G401.6 (cell line): ENCODE measurements around the gene GPR173.

ENCODE experiments used
- FAIRE-seq: peaks from 2 replicates; lab custom pipeline; 2012; peaks lifted over from hg19 to GRCh38; lab: Jason Lieb, UNC

The GPR173 gene, protein sequence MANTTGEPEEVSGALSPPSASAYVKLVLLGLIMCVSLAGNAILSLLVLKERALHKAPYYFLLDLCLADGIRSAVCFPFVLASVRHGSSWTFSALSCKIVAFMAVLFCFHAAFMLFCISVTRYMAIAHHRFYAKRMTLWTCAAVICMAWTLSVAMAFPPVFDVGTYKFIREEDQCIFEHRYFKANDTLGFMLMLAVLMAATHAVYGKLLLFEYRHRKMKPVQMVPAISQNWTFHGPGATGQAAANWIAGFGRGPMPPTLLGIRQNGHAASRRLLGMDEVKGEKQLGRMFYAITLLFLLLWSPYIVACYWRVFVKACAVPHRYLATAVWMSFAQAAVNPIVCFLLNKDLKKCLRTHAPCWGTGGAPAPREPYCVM

DNA sequence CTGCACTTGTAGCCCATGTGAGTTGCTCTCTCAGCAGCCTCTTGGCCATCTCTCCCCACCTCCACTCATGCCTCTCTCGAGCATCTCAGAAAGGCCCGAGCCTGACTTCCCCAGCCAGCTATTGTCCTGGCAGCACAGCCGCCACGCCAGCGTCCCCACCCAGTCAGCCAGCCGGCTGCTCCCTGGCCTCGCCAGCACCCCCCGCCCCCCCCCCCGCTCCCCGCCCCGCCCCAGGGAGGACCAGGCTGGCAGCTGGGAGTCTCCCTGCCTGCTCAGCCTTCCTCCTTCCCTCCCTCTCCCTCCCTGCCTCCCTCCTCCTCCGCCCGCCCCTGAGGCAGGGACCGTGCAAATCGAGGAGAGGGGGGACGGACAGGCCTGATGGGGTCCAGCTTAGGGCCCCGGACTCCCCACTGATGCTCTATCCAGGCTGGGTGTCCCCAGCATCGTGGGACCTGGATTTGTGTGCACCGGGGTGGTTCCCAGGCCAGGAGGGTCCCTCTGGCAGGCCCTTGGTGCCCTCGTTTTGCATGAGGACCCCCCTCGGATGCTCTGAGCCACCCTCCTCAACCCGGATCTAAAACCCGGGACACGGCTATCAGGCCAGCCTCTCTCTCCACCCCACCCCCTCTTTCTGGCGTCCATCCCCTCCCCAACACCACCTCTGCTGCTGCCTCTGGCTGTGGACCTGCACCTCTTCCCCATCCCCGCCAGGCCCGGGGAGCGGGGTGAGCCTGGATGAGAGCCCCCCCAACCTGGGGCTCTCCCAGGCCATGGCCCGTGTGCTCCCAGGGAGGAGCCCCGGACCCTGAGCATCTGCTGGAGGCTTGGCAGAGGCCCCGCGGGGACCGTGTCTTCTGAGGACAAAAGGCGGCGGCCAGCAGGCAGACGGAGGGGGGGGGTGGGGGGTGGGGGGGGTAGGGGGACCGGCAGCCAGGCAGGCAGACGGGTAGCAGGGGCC is at the start of gene GPR173:
GPR173 (plus strand) TSS at position 621 of the 958 bp plus-strand sequence. CDS start 27,833 bp downstream, outside the sequence.
- no peak for FAIRE-seq

DNA sequence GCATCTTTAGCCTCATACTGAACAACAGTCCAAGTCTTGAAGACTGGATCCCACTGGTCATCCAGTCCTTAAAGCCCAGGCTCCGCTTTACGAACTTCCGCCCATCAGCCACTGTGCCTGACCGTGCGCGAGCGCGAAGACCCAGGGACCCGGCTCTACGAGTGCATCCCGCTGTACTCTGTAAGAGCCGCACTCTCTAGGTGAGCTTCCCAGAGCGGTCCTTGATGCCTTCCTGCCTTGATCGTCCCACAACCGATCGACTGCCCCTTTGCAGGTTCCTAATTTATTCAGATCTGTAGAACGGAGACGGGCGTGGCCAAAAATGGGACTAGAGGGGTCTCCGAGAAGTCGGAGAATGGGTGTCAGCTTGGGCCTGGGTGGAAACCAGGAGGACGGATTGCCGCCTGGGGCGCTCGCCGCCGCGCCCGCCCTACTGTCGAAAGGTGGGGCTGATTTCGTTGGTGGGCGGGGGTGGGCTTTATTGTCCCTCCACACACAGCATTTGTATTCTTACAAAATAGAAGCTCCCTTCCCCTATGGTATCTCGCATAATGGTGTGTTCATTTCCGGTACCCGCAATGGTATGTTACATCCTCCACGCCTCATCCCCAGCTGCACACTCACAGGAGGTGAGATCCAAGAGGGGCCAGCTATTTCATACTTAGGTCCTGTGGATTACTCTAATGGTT is 48.0 kb upstream of the GPR173 start:
- FAIRE-seq = no peak

DNA sequence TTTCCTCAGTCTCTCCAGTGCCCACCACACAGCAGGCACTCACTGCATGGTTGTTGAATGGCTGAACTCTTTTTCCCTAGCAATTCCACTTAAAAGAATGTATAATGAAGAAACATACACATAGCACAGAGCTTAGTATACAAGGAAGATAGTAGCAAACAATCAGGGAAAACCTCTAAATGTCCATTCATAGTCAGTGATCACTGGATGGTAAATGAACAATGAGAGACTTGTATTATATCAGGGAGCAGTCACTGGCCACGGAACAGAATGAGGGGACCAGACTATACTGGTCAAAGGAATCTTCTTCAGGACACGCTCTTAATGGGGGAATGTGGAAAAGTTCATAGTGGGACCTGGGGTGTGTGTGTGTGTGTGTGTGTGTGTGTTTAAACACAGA is 46.6 kb upstream of the GPR173 start:
- FAIRE-seq = no peak

DNA sequence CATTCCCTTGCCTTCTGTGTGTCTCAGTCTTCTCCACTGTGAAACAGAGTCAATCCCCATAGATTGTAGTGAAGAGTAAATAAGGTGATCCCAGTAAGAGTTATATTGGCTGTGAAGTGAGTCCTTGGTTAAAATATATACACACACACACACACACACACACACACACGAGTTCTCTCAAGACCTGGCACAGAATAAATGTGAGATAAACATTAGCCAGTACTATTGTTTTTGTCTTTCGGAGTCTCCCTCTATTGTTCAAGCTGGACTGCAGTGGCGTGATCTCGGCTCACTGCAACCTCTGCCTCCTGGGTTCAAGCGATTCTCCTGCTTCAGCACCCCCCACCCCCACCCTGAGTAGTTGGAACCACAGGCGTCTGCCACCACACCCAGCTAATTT is 45.5 kb upstream of the GPR173 start:
- no peak for FAIRE-seq

DNA sequence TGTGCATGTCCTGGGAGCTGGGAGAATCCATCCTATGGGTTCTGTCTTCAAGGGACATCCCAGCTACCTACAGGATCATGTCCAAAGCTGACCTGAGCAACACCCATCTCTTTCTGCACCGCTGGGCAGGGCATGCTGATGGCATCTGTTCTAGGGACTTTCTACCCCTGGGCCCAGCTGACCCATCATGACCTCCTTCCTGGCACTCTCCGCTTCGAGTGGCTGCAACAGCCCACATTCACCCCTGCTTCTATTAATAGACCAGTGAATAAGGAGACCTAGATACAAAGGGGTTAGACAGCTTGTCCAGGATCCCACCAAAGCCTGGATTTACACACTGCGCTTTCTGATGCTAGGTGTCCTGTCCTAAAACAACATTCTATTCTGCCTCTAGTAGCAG is 44.6 kb upstream of the GPR173 start:
- FAIRE-seq = no peak

DNA sequence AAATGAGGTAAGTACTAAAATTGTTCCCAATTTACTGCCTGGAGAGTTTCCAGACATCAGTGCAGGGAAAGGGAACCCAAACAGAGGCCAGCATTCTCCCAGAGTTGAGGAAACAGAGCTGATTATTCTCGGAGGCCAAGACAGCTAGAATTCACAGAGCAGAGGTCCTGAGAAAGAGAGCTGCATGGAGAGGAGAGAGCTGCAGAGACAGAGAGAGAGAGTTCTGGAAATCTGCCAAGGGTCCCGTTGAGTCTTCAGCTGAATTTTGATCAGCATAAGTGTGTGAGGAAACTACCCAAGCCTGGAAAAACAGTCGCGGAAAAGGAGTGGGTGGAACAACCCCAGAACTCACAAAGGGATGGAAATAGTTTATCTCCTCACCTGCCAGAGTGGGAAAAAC is 43.8 kb upstream of the GPR173 start:
- no peak for FAIRE-seq

DNA sequence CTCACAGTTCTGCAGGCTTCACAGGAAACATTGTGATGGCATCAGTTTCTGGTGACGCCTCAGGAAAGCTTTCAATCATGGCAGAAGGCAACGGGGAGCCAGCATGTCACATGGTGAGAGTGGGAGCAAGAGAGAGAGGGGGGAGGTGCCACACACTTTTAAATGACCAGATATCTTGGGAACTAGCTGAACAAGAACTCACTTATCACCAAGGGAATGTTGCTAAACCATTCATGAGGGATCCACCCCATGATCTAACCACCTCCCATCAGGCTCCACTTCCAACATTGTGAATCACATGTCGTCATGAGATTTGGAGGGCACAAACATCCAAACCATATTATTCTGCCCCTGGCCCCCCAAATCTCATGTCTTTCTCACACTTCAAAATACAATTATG is 43.3 kb upstream of the GPR173 start:
- FAIRE-seq = no peak

DNA sequence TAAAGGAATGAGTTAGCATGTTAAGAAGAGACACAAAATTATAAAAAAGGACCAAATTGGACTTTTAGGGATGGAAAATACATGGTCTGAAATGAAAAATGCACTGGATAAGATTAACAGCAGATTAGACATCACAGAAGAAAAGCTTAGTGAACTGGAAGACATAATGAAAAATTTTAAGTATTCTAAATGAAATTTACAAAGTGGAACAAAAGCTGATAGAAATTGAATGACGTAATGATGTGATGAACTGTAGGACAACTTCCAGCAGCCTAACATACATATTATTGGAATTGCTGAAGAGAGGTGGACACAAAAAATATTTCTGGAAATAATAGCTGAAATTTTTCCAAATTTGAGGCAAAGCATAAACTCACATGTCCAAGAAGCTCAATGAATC is 39.6 kb upstream of the GPR173 start:
- no peak for FAIRE-seq

DNA sequence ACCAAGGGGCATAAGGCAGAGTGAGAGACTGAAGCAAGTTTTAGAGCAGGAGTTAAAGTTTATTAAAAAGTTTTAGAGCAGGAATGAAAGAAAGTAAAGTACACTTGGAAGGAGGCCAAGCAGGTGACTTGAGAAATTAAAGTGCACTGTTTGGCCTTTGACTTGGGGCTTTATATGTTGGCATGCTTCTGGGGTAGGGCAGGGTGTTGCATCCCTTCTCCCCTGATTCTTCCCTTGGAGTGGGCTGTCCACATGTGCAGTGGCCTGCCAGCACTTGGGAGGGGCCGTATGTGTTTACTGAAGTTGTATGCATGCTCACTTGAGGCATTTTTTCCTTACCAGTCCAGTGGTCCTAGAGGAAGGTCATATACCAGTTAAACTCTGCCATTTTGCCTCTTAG is 35.3 kb upstream of the GPR173 start:
- no peak for FAIRE-seq

DNA sequence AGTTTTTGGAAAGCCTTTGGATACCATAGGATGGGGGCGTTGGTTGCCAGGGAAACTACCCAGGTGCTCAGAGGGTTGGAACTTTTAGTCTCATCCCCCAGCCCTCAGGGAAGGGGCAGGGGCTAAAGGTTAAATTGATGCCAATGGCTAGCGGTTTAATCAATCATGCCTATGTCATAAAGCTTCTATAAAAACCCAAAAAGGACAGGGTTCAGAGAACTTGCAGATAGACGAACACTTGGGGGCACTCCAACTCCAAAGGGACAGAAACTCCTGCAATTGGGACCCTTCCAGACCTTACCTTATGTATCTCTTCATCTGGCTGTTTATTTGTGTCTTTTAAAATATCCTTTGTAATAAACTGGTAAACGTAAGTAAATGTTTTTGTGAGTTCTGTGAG is 30.0 kb upstream of the GPR173 start:
- FAIRE-seq = no peak

DNA sequence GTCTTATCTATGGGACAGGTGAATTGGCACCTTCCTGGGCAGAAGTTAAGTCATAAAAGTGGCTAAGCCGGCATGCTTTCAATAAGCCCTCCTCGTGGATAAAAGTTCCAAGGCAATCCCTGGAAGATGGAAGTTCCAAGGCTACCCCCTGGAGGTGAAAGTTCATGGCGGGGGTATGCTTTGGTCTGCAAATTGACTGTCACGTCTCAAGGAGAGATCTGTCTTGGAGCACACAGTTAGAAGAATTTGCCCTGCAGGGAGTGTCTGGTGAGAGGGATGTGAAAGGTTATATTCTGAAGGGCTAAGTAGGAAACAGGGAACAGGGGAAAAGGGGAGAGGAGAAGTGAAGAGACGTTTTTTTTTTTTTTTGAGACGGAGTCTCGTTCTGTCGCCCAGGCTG is 26.2 kb upstream of the GPR173 start:
- no peak for FAIRE-seq

DNA sequence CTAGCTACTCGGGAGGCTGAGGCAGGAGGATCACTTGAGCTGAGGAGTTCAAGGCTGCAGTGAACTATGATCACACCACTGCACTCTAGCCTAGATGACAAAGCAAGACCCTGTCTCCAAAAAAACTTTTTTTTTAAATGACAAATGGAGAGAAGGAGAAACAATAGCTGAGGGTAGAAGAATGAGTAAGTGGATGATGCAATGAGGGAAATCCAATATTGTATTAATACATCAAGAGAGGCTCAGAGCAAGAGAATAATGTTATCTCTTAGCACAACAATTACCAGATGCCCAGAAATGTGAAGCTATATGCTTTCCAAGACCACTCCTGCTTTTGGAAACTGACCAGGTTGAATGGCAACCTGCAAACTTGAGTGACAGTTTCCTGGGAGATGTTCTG is 19.9 kb upstream of the GPR173 start:
- no peak for FAIRE-seq

DNA sequence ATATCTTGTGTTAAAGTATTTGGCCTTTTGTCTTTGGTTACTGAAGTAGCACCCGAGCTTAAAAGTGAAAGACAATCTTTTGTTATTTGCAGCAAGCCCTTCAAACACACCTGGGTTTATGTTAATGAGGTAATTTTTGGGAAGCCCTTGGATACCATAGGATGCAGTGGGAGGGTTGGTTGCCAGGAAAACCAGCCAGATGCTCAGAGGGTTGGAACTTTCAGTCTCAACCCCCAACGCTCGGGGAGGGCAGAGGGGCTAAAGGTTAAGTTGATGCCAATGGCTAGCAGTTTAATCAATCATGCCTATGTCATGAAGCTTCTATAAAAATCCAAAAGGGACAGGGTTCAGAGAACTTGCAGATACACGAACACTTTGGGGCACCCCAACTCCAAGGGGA is 17.2 kb upstream of the GPR173 start:
- no peak for FAIRE-seq

DNA sequence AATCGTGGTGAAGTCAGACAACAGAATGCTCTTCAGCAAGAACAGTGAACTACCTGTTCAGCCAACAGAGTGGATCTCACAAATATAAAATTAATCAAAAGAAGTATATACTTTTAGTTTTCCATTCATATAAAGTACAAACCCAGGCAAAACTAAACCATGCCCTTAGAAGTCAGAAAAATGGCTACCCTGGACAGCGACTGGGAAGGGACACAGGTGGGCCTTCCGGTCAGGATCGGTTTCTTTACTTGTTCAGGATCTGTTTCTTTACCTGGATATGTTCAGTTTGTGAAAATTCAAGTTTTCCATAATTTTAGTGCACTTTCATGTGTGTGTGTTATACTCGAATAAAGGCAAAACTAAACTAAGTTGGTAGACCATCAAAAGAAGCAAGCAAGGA is 12.4 kb upstream of the GPR173 start:
- FAIRE-seq = no peak

DNA sequence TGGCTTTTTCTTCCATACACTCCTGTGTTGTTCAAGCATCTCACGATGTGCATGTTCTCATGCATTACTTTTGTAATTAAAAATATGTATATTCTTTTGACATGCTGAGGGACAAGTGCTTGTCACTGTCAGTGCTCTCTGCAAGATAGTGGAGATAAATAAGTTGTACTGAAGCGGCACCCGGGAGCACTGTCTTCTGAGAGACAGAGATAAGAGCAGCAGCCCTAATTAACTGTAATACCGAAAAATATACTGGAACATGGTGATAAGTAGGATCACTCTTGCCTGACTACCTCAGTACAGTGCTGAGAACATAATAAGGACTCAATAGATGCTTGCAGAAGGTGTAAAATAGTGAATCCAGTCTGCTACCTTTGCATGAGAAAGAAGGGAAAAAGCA is 9.4 kb upstream of the GPR173 start:
- FAIRE-seq = no peak

DNA sequence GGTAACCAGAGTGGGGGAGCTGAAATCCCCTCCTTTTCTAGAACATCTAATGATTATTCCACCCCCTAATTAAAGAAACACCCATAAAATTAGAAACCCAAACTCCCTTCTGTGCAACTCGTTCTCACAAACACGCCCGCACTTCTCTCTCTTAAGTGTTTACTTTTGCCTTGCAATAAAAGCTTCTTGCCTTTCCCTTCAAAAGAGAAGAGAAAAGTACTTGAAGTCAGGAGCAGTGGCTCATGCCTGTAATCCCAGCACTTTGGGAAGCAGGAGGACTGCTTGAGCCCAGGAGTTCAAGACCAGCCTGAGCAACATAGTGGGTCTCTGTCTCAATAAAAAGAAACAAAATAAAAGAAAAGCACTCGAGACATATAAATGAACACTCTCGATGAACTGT is 3.6 kb upstream of the GPR173 start:
- no peak for FAIRE-seq

DNA sequence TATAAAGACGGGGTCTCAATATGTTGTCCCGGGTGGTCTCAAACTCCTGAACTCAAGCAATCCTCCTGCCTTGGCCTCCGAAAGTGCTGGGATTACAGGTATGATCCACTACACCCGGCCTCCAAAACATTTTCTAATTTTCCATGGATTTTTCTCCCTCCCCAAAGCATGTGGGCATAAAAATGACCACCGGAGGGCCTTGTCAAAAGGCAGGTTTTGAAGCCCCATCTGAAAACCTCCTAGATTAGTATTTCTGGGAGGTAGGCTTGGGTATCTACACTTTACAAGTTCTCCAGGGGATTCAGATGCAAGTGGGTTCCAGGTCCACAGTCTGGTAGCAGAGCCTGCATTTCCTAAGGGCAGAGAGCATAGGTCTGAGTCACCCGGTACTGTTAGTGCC is 1.4 kb upstream of the GPR173 start:
- FAIRE-seq = no peak

DNA sequence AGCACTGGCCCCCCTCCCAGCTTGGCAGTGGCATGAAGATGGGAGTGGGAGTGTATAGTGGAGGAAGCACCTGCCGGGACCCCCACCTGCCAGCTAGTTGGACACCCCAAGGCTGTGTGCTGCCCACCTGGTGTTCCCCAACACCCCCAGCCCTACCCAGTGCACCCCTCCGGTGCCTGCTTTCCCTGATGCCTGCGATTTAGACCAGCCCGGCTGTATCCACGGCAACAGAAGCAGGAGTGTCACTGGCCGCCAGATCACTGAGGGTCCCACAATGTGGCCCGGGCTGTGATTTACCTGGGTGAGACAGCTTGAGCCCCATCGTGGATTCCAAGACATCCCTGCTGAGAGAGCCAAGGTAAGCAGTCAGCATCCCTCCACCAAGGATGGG is 533 bp downstream of the GPR173 start:
- FAIRE-seq = no peak

DNA sequence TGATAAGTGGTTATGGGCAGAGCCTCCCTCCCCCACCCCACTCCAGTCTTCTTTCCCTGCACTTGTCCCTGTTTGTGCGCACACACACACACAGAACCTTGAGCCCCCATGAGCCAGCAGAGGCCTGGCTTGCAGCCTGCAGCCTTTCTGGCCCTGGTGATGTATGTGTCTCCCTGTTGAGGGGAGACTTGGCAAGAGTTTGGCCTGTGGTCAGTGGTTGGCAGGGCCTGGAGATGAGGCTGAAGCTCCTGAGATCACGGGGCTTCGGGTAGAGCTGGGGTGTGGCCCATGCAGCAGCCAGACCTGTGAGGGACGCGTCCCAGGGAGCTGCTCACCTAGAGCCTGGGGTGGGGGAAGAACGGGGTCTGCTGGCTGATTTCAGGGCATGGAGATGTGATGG is 2.3 kb downstream of the GPR173 start:
- FAIRE-seq = no peak

DNA sequence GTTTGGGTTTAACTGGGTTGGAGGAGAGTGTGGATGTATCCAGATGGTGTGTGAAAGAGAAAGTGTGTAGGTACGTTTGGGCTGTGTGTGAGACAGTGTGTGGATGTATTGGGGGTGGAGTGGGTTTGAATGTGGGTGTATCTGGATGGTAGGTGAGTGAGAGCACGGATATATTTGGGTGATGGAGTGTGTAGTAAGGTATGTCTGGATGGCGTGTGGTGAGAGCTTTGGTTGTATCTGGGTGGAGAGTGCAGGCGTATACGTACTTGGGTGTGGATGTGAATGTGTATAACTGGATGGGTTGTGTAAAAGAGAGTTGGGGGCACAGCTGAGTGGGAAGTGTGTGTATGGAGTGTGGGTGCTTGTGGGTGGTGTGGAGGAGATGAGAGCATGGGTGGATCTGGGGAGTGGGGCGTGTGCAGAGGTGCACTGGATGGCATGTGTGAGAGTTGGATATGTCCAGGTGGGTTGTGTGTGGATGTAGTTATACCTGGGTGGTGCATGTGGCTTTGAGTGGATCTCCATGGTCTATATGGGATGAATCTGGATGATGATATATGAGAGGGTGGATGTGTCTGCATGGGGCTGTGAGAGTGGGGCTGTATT is 6.8 kb downstream of the GPR173 start:
- FAIRE-seq = no peak

DNA sequence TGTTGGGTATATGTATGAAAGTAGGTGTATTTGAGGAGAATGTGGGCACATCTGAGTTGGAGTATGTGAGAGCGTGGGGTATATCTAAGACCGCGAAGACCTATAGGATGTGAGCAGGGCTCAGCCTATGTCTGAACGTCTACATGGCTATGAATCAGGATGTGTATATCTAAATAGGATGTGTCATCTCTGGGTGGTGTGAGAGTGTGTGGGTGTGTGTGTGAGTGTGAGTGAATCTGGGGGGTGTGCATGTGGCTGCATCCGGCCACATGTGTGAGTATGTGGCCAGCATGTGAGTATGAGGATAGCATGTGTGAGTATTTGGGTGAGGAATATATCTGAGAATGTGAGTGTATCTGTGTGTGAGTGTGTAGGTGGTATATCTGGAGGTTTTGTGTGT is 7.7 kb downstream of the GPR173 start:
- no peak for FAIRE-seq

DNA sequence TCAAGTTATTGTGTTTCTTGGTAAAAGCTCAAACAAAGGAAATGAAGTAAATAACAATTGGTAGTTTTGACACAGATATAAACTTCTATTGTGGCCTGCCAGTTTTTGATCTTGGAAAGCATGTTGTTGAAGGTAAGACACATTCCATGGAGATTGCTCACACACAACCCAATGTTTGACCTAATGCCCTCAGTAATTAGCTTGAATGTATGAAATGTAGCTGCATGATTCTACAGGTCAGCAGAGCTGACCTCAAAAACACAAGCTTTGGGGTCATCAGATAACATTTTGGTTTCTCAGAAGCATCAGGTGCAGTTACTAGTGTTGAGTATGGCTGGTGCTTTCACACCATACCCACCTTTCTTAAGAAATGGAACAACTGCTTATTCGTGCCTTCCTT is 16.5 kb downstream of the GPR173 start:
- no peak for FAIRE-seq

DNA sequence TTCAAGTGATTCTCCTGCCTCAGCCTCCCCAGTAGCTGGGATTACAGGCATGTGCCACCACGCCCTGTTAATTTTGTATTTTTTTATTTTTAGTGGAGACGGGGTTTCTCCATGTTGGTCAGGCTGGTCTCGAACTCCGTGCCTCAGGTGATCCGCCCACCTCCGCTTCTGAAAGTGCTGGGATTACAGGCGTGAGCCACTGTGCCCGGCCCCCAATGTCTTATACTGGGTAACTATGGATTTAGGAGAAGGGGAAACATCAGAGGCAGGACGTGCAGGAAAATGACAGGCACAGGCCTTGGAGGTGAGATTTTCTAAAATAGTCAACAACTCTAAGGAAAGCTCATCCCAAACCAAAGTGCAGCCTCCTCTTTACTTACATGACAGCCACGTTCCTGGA is 22.5 kb downstream of the GPR173 start:
- FAIRE-seq = no peak
